Esophagus squamous epithelium (tissue), 5 donors: Measurements from ENCODE around the gene LAPTM4A. TPM values are rescaled to one million over a fixed set of nuclear protein-coding genes. Genes with fewer than 3 reads are reported as not detected.
"Not testable (repeated sequence)": the region's sequence is repeated elsewhere in the genome, so short reads cannot be mapped to it uniquely, and the experiment has no call there.

Experiments used
- DNase-seq: peaks from one replicate; lab custom pipeline; 2025; lab: John Stamatoyannopoulos, UW
- H3K27ac ChIP-seq, 4 donors: fragments of 200-600 bp; sonication (generic); one replicate each; pipeline ENCODE4 v1.5.1; 2016 to 2019; ENCODE audit warnings: mild to moderate bottlenecking in 1 of 4
- H3K27me3 ChIP-seq, 4 donors: fragments of 200-600 bp; sonication (generic); 1 replicate in 3 of 4; 2 replicates in 1 of 4; pipeline versions ENCODE4 v1.5.1 to v1.6.0; 2017 to 2021; ENCODE audit warnings: antibody characterized with exemption in 1 of 4
- H3K36me3 ChIP-seq, 3 donors: fragments of 200-600 bp; sonication (generic); one replicate each; pipeline ENCODE4 v1.5.1; 2016 to 2019
- H3K4me1 ChIP-seq, 3 donors: fragments of 200-600 bp; sonication (generic); one replicate each; pipeline ENCODE4 v1.5.1; 2017 to 2019
- H3K4me3 ChIP-seq, 4 donors: fragments of 200-600 bp; sonication (generic); 1 replicate in 3 of 4; 2 replicates in 1 of 4; pipeline ENCODE4 v1.5.1; 2016 to 2019; ENCODE audit warnings: mild to moderate bottlenecking in 2 of 4, moderate library complexity in 1 of 4
- H3K9me3 ChIP-seq, 3 donors: fragments of 200-600 bp; sonication (generic); one replicate each; pipeline ENCODE4 v1.5.1; 2016 to 2019
- POLR2A ChIP-seq, 4 donors: fragments of 450-650 bp; IDR thresholded peaks; one replicate each; pipeline ENCODE4 v1.6.1; 2017; ENCODE audit warnings: antibody characterized with exemption in 4 of 4, mild to moderate bottlenecking in 4 of 4, moderate library complexity in 3 of 4
- WGBS, 2 donors: methylation state at CpG; one replicate each; pipeline ENCODE4 v1.1.5; 2018; 5-methylcytosine and 5-hydroxymethylcytosine counted together
- intact Hi-C: fragments of 100-400 bp; cut with DNase I; formaldehyde crosslinking; loops from one replicate; pipeline ENCODE4 v1.15.0; 2022
- total RNA-seq, 4 donors: library from RNA; depleted of rRNA; stranded (reverse); fragments of >200 nt; gene quantifications; one replicate each; pipeline ENCODE4 v1.1.0, GENCODE V29; 2016
- TF ChIP-seq, protein P1 (sequence below), 6 experiments: fragments of 450-650 bp in 4 of 6; fragments of 200-600 bp in 2 of 6; sonication (generic) in 2 of 6; IDR thresholded peaks; one replicate each; pipeline ENCODE4 v1.5.1; 2016 to 2019; ENCODE audit warnings: antibody characterized with exemption in 6 of 6, mild to moderate bottlenecking in 4 of 6, moderate library complexity in 4 of 6
- donor health status: DM: yes; HTN: yes; CAD: no.

The LAPTM4A gene
- total RNA-seq, 4 donors from 2014 or later = 71.0 to 144 (median 98.2) TPM

DNA sequence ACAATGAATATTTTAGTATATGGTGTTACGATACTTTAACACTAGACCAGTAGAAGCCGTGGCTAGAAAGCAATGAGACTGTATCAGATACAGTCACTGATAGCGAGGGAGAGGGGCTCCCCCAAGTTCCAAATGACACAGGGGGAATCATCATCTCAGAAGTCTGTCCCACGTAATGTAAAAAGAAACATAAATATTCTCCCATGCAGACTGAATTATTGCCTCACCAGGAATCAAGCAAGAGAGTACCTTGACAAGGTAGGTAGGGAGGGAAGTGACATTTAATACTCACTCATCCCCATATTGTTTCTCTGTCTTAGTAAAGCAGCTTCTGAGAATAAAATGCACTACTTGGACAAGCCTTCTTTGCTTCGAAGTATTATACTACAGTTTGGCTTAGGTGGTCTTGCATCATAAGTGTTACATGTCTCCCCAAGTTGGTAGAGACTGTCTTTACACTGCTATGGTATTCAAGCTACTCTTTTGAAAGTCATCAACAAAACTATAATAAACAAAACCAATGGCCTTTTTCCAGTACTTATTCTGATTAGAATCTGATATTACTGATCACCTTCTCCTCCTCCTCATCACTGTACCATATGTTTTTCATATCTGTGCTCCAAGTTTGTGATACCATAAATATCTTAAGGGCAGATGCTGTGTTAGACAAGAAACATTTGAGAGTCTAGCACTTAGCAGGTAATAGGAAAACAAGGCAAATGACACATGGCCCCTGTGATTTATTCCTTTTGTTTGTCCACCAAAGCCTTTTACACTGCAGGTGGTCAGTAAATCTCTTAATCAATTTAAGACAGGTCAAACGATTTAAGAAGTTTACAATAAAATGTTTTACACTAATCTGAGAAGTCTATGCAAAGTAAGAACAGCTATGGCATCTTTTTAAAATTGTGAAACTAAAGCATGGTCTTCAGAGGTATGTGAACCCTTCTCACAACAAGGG lies 2.7 kb downstream of the LAPTM4A start:
- DNase-seq = no peak
- Histone ChIP-seq H3K4me1 (peaks cover 23 to 82% (median 39%) of the 10 kb centered on the region in 3 donors), H3K9me3 (no peaks in the 10 kb centered on the region), H3K27me3 (no peaks in the 10 kb centered on the region), H3K27ac (peak overlapping the region; percentile 97 to 99 (median 98)), H3K4me3 (peak overlapping the region in 3 of 4 donors; percentile 72 to 93 (median 73)), H3K36me3 (peaks cover 0 to 9% (median 0%) of the 10 kb centered on the region in 3 donors)
- TF ChIP-seq, protein P1, sequence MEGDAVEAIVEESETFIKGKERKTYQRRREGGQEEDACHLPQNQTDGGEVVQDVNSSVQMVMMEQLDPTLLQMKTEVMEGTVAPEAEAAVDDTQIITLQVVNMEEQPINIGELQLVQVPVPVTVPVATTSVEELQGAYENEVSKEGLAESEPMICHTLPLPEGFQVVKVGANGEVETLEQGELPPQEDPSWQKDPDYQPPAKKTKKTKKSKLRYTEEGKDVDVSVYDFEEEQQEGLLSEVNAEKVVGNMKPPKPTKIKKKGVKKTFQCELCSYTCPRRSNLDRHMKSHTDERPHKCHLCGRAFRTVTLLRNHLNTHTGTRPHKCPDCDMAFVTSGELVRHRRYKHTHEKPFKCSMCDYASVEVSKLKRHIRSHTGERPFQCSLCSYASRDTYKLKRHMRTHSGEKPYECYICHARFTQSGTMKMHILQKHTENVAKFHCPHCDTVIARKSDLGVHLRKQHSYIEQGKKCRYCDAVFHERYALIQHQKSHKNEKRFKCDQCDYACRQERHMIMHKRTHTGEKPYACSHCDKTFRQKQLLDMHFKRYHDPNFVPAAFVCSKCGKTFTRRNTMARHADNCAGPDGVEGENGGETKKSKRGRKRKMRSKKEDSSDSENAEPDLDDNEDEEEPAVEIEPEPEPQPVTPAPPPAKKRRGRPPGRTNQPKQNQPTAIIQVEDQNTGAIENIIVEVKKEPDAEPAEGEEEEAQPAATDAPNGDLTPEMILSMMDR (IDR thresholded peaks at IDR 0.05) = no peak
- TF ChIP-seq POLR2A (IDR thresholded peaks at IDR 0.05) = no peak
- WGBS, 2 donors = 31 to 58% methylated on average over 6 of the region's 6 CpGs
- intact Hi-C loops = no loop called here

DNA sequence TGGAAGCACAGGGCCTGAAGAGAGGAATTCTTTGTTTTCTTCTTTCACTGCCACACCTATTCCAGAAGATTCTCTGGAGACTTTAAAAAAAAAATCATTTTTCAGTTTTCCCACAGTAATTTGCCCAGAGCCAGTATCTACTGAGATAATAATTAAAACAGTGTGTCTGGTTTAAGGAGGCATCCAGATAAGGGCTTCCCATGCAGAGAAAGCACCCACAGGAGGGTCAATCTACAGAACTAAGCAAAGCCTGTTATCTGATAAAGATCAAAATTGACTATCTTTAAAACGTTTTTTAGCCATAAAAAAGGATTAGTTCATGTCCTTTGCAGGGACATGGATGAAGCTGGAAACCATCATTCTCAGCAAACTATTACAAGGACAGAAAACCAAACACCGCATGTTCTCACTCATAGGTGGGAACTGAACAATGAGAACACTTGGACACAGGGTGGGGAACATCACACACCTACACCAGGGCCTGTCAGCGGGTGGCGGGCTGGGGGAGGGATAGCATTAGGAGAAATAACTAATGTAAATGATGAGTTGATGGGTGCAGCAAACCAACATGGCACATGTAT lies 5.6 kb downstream of the LAPTM4A start:
- intact Hi-C loops, DNase-seq, H3K9me3 ChIP-seq, H3K4me3 ChIP-seq, H3K27ac ChIP-seq, H3K27me3 ChIP-seq: not testable (repeated sequence)
- peaks cover 17 to 96% (median 40%) of the 10 kb centered on the region in 3 donors for H3K4me1 ChIP-seq
- H3K36me3 ChIP-seq = peaks cover 0 to 13% (median 0%) of the 10 kb centered on the region in 3 donors
- 67 to 75% methylated on average over 4 of the region's 4 CpGs for WGBS, 2 donors

DNA sequence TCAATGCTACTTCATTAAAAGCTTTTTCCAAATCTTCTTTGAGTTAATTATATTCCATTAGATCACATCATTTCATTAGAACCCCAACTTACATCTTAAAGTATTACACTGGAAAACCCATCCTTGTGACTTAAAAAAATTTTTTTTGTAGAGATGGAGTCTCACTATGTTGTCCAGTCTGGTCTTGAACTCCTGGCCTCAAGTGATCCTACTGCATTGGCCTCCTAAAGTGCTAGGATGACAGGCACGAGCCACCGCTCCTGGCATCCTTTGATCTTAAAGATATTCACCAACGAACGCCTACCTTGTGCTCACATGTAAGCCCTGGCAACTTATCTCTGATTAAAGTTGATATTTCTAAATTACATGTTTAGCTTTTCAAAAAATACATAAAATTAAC lies 6.7 kb downstream of the LAPTM4A start:
- no peak overlapping the region for H3K27ac ChIP-seq
- intact Hi-C loops = no loop called here
- TF ChIP-seq POLR2A (IDR thresholded peaks at IDR 0.05) = no peak
- TF ChIP-seq, protein P1 (IDR thresholded peaks at IDR 0.05) = no peak
- H3K27me3 ChIP-seq = no peaks in the 10 kb centered on the region
- peaks cover 0 to 23% (median 4%) of the 10 kb centered on the region in 3 donors for H3K36me3 ChIP-seq
- no peaks in the 10 kb centered on the region for H3K9me3 ChIP-seq
- WGBS, 2 donors = 82 to 93% methylated on average over 4 of the region's 4 CpGs
- H3K4me1 ChIP-seq = peaks cover 17 to 97% (median 40%) of the 10 kb centered on the region in 3 donors
- no peak for DNase-seq
- no peak overlapping the region for H3K4me3 ChIP-seq

DNA sequence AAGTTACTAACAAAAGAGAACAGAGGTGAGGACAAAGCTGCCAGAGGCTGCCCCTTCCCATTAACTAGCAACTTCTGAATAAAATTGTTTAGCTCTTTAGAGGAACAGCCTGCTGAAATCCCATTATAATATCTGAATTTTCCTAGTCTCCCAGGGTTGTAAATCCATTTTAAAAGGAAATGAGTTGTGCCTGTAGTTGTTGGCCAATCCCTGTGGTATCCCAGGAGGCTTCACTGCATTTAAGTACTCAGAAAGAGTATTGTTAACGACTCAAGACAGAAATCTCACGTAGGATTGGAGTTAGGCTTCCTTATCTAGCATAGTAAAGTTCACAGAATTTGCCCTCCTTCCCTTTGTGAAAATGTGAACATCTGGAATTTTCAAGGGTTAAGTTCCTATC lies 8.9 kb downstream of the LAPTM4A start:
- intact Hi-C loops = no loop called here
- H3K27ac ChIP-seq = no peak overlapping the region
- H3K9me3 ChIP-seq = no peaks in the 10 kb centered on the region
- H3K27me3 ChIP-seq = no peaks in the 10 kb centered on the region
- TF ChIP-seq, protein P1 (IDR thresholded peaks at IDR 0.05) = no peak
- TF ChIP-seq POLR2A (IDR thresholded peaks at IDR 0.05) = no peak
- 29 to 49% methylated on average over 2 of the region's 2 CpGs for WGBS, 2 donors
- no peak overlapping the region for H3K4me3 ChIP-seq
- DNase-seq = no peak
- H3K36me3 ChIP-seq = peaks cover 7 to 45% (median 11%) of the 10 kb centered on the region in 3 donors
- H3K4me1 ChIP-seq = peaks cover 5 to 78% (median 28%) of the 10 kb centered on the region in 3 donors

DNA sequence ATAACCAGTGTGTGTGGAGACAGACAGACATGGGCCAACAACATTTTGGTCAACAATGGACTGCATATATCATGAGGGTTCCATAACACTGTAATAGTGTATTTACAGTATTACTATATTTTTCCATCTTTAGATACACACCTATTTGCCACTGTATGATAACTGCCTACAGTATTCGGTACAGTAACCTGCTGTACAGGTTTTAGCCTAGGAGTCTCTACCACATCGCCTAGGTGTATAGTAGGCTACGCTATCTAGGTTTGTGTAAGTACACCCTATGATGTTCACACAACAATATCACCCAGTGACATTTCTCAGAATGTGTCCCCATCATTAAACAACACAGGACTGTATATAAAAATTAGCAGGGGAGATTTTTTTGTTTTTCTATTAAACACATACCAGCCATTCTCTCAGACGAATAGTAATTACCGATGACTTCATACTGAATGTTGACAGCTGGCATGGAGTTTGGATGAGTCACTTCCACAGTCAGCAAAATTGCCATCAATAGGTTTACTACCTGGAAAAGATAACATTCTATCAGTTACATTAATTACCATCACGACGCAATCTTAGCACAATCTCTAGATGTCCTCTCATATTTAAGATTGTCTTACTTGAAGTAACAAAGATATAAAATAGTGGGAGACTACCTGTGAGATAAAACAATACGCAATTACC lies 10.8 kb downstream of the LAPTM4A start:
- Histone ChIP-seq H3K36me3 (peaks cover 14 to 56% (median 16%) of the 10 kb centered on the region in 3 donors), H3K4me1 (peaks cover 3 to 70% (median 25%) of the 10 kb centered on the region in 3 donors)
- WGBS, 2 donors = 52 to 67% methylated on average over 8 of the region's 8 CpGs

More for the DNA sequence above, 10.8 kb downstream of the LAPTM4A start:
- Histone ChIP-seq H3K9me3 (no peaks in the 10 kb centered on the region), H3K4me3 (no peak overlapping the region), H3K27me3 (no peaks in the 10 kb centered on the region), H3K27ac (no peak overlapping the region)
- TF ChIP-seq POLR2A (IDR thresholded peaks at IDR 0.05) = no peak
- TF ChIP-seq, protein P1 (IDR thresholded peaks at IDR 0.05) = no peak
- no peak for DNase-seq
- intact Hi-C loops = no loop called here
